ENCODE results near the gene GFOD1. TPM values are rescaled to one million over a fixed set of nuclear protein-coding genes. Genes with fewer than 3 reads are reported as not detected.
A peak's percentile ranks its signal among the peaks of the same experiment; 100 is the strongest.

The GFOD1 gene
- total and polyA plus RNA-seq, 10 of the 15 experiments (the other 5 are each of a cell fraction or from before 2014, with no cell fraction given): 6.5 to 41.4 (median 16.0) TPM

DNA sequence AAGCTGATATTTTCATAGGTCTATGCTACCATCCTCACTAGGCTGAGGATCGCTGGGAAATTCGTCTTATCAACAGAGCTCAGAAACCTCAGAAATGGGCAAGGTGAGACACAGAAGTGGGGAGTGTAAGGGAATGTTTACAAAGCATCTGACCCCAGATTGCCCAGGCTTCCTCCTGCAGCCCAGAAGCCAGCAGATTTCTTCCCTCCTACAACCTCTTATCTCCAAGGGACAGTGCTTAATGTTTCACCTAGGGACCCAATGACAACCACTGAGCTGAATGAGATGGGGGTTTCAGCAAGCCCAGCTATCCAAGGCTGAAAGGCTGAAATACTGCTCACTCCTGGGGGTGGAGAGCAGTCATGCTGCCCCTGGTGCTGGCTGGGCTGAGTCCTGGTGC is 106.6 kb downstream of the GFOD1 start (continued):
- TF ChIP-seq NBN (IDR thresholded peaks at IDR 0.05): no peak
- TF ChIP-seq IKZF1 (conservative IDR thresholded peaks at IDR 0.05): no peak
- TF ChIP-seq BMI1 (IDR thresholded peaks at IDR 0.05; ENCODE audit: borderline replicate concordance): no peak
- TF ChIP-seq ZNF217 (IDR thresholded peaks at IDR 0.05): no peak
- TF ChIP-seq DPF2 (IDR thresholded peaks at IDR 0.05): no peak
- TF ChIP-seq, protein P1, sequence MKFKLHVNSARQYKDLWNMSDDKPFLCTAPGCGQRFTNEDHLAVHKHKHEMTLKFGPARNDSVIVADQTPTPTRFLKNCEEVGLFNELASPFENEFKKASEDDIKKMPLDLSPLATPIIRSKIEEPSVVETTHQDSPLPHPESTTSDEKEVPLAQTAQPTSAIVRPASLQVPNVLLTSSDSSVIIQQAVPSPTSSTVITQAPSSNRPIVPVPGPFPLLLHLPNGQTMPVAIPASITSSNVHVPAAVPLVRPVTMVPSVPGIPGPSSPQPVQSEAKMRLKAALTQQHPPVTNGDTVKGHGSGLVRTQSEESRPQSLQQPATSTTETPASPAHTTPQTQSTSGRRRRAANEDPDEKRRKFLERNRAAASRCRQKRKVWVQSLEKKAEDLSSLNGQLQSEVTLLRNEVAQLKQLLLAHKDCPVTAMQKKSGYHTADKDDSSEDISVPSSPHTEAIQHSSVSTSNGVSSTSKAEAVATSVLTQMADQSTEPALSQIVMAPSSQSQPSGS (IDR thresholded peaks at IDR 0.05; ENCODE audit: low read length): no peak

GRCh38 chr6:13378669-13379590 is 108.5 kb downstream of the GFOD1 start:
- Histone ChIP-seq H3K36me3 (ENCODE audit: control insufficient read depth in 2 of 2, insufficient read depth in 2 of 2, low read length in 1 of 2) (peaks cover 3 to 10% of the 10 kb centered on the region in 2 experiments; a peak in 3 of 4 replicates), H2AFZ (ENCODE audit: control insufficient read depth, low read depth, low read length) (no peak overlapping the region), H4K20me1 (ENCODE audit: control insufficient read depth, insufficient read depth) (no peaks in the 10 kb centered on the region), H3K4me3 (no peak overlapping the region), H3K9ac (ENCODE audit: control insufficient read depth, insufficient read depth, low read length) (no peak overlapping the region), H3K9me3 (replicated peaks; ENCODE audit: control insufficient read depth, insufficient read depth, low read length) (peaks cover 5% of the 10 kb centered on the region; the same call in 2 of the 3 replicates), H3K4me1 (ENCODE audit: control insufficient read depth, insufficient read depth, low read length) (peaks cover 80% of the 10 kb centered on the region), H3K4me2 (ENCODE audit: control insufficient read depth, insufficient read depth) (no peak overlapping the region), H3K79me2 (ENCODE audit: control insufficient read depth, insufficient read depth, low read length) (peaks cover 28% of the 10 kb centered on the region), H3K27ac (ENCODE audit: control insufficient read depth, insufficient read depth) (no peak overlapping the region), H3K27me3 (replicated peaks in 1 of 2; ENCODE audit: control insufficient read depth in 2 of 2, insufficient read depth in 2 of 2, low read length in 1 of 2) (no peaks in the 10 kb centered on the region)
- ChIA-PET RAD21 (ENCODE audit: unreplicated experiment) (interaction anchor here (0.7 to 5.0 kb wide), 11 partner anchors 17 to 237 kb away, joined by 3 to 65 read pairs (median 7); partner anchors contain the start of gene NOL7), POLR2A (interaction anchor here (0.6 to 5.6 kb wide), 8 partner anchors 9 to 52 kb away, joined by 3 to 55 read pairs (median 6); partner anchors contain the start of gene TBC1D7), CTCF (interaction anchor here (0.6 to 6.2 kb wide), 16 partner anchors 17 to 226 kb away, joined by 3 to 68 read pairs (median 6); partner anchors contain the start of gene SIRT5), SMC1A (ENCODE audit: uncharacterized antibody, unreplicated experiment) (interaction anchor here (0.7 to 13.1 kb wide), 17 partner anchors 11 to 231 kb away, joined by 3 to 241 read pairs (median 3); partner anchors contain the start of gene TBC1D7)
- ATAC-seq (no peak), FAIRE-seq (no peak), DNase-seq (ENCODE audit: low read depth, low spot score) (no peak)
- intact Hi-C loops (cut with micrococcal nuclease; ENCODE audit: unreplicated experiment): loop anchor here (5.0 kb wide), 1 partner anchor 93 kb away; no protein-coding TSS in a partner anchor
- no TSS peak for BruUV-seq (replicated peaks)
- TF ChIP-seq, protein P2, sequence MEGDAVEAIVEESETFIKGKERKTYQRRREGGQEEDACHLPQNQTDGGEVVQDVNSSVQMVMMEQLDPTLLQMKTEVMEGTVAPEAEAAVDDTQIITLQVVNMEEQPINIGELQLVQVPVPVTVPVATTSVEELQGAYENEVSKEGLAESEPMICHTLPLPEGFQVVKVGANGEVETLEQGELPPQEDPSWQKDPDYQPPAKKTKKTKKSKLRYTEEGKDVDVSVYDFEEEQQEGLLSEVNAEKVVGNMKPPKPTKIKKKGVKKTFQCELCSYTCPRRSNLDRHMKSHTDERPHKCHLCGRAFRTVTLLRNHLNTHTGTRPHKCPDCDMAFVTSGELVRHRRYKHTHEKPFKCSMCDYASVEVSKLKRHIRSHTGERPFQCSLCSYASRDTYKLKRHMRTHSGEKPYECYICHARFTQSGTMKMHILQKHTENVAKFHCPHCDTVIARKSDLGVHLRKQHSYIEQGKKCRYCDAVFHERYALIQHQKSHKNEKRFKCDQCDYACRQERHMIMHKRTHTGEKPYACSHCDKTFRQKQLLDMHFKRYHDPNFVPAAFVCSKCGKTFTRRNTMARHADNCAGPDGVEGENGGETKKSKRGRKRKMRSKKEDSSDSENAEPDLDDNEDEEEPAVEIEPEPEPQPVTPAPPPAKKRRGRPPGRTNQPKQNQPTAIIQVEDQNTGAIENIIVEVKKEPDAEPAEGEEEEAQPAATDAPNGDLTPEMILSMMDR (IDR thresholded peaks at IDR 0.05 in 2 of 3, conservative IDR thresholded peaks at IDR 0.05 in 1 of 3; ENCODE audit: control insufficient read depth in 2 of 3, extremely low read depth in 1 of 3, insufficient read depth in 1 of 3, low read depth in 3 of 3, low read length in 3 of 3): 0 out of 6 replicates have a peak, but pooled peaks of 1 of the 3 experiments have one; percentile 10
- TF ChIP-seq POLR2AphosphoS5 (IDR thresholded peaks at IDR 0.05; ENCODE audit: low read length): no peak
- TF ChIP-seq RAD21 (IDR thresholded peaks at IDR 0.05; ENCODE audit: insufficient read depth, low read depth, low read length): 0 out of 2 replicates have a peak, but pooled peaks have one; percentile 13
- in situ Hi-C loops (cut with MboI): no loop called here
- WGBS (ENCODE audit: insufficient coverage, insufficient replicate concordance, low lambda C conversion rate, missing lambda C conversion rate): 84% methylated on average over 9 of the region's 9 CpGs

Data from GM12878 (cell line).